Loucy (cell line): Measurements from ENCODE around the gene DOK7.

Source experiments
- EZH2phosphoT487 ChIP-seq: fragments of 200-600 bp; IDR thresholded peaks from 2 replicates; pipeline ENCODE4 v1.6.1; 2018; ENCODE audit warnings: antibody characterized with exemption, mild to moderate bottlenecking, moderate library complexity, borderline replicate concordance
- TF ChIP-seq, protein P1 (sequence below): fragments of 200-600 bp; sonication (generic); conservative IDR thresholded peaks from 2 replicates; pipeline ENCODE4 v1.5.1; 2014; ENCODE audit warnings: mild to moderate bottlenecking, antibody characterized with exemption, low read length

DNA sequence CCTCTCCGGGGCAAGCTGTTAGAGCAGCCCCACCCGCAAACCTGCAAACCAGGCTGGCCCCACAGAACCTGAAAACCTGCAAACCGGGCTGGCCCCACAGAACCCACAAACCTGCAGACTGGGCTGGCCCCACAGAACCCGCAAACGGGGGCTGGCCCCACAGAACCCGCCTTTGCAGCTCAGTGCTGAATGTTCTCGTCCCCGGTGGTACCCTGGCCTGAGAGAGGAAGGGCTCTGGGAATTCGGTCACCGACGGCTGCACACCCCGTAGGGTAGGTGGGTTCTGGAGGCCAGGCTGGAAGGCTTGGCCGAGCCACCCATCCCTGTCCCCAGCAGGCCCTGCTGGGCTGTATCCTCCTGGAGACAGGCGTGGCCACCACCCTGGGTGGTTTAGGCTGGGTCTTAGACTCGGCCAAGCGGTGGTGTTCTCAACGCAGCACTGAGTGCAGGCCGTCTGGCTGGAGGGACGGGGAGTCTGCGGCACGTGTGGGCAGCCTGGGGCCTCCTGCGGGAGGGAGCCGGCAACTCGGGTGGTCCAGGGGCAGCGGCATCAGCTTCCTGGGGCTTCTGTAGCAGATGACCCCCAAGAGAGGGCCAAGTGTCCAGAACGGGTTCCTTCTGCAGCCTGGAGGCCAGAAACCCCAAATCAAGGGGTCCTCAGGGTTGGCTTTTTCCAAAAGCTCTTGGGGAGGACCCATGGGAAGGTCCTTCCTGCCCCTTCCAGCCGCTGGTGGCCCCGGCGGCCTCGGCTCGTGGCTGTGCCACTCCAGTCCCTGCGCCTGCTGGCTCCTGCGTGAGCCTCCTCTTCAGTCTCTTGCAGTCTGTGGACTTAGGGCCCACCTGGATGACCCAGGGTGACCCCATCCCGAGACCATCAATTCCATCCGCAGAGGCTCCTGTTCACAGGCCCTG is 15.6 kb downstream of the DOK7 start:
- TF ChIP-seq, protein P1, sequence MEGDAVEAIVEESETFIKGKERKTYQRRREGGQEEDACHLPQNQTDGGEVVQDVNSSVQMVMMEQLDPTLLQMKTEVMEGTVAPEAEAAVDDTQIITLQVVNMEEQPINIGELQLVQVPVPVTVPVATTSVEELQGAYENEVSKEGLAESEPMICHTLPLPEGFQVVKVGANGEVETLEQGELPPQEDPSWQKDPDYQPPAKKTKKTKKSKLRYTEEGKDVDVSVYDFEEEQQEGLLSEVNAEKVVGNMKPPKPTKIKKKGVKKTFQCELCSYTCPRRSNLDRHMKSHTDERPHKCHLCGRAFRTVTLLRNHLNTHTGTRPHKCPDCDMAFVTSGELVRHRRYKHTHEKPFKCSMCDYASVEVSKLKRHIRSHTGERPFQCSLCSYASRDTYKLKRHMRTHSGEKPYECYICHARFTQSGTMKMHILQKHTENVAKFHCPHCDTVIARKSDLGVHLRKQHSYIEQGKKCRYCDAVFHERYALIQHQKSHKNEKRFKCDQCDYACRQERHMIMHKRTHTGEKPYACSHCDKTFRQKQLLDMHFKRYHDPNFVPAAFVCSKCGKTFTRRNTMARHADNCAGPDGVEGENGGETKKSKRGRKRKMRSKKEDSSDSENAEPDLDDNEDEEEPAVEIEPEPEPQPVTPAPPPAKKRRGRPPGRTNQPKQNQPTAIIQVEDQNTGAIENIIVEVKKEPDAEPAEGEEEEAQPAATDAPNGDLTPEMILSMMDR = no peak
- TF ChIP-seq EZH2phosphoT487 = no peak
